Measurements from ENCODE around the gene GEMIN7.
"Not testable (repeated sequence)": the region's sequence is repeated elsewhere in the genome, so short reads cannot be mapped to it uniquely, and the experiment has no call there.

The GEMIN7 gene

DNA sequence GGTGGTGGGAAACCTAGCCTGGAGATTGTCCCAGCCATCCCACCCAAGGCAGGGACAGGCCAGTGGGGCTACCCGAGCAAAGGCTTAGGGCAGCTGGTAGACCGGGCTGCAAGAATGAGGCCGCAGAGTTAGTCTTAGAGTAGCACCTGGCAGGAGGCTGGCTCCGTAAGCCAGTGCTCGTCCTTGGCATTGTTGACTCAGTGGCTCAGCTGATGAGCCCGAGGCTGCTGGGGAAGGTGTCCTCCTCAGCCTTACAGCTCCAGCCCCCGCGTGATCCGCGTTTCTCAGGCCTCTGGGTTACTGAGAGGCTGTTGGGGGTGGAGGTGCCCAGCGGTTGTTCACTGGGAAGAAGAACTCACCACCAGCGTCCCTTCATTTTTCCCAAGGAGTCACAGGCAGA lies 38.6 kb downstream of the GEMIN7 start:
- no peak overlapping the region for H4K8ac ChIP-seq (ENCODE audit: low read depth, low read length)
- H3K4ac ChIP-seq (ENCODE audit: low read depth, low read length), result no peak overlapping the region

DNA sequence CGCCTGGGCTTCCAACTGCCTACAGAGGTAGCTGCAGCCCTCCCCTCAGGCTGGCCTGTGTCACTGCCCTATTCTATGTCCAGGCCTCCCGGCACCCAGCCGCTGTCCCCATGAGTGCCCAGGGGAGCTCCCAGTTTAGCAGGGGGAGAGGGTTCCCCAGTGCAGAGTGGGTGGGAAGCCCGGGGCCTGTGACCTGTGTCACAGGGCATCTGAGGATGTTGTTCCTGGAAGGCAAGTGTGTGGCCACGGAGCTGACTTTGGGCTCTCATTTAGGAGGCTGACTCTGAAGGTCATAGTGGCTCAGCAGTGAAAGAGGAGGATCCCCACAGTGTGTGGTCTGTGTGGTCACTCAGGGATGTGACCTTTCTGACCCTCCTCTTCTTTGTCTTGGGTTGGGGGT lies 39.0 kb downstream of the GEMIN7 start:
- H3K27me3 ChIP-seq (ENCODE audit: insufficient read depth, low read length), result no peaks in the 10 kb centered on the region
- H3K79me2 ChIP-seq (ENCODE audit: control insufficient read depth, insufficient read depth, low read length, poor library complexity), result peaks cover 13% of the 10 kb centered on the region
- no peaks in the 10 kb centered on the region for H3K79me1 ChIP-seq (ENCODE audit: low read length)
- no peak overlapping the region for H2BK12ac ChIP-seq (ENCODE audit: low read length)
- DNase-seq, result no peak
- no peak overlapping the region for H3K27ac ChIP-seq (ENCODE audit: low read depth, low read length)
- H2AFZ ChIP-seq (ENCODE audit: insufficient read depth, low read length, poor library complexity), result no peak overlapping the region
- H3K9me3 ChIP-seq (ENCODE audit: insufficient read depth, low read depth, low read length), result no peaks in the 10 kb centered on the region
- H3K9ac ChIP-seq (ENCODE audit: low read length), result no peak overlapping the region
- no CpG with 5 or more reads among the region's 5 CpGs for WGBS (ENCODE audit: extremely low coverage, insufficient coverage, insufficient read length)
- no peak overlapping the region for H2BK5ac ChIP-seq (ENCODE audit: low read depth, low read length, poor library complexity)
- H2BK120ac ChIP-seq (ENCODE audit: insufficient read depth, low read length, poor library complexity), result no peak overlapping the region
- H4K8ac ChIP-seq (ENCODE audit: low read depth, low read length), result no peak overlapping the region
- no peak overlapping the region for H4K91ac ChIP-seq (ENCODE audit: low read depth, low read length)
- H3K14ac ChIP-seq (ENCODE audit: low read length), result no peak overlapping the region
- no peak overlapping the region for H2AK5ac ChIP-seq (ENCODE audit: low read length)
- H3K4me2 ChIP-seq (ENCODE audit: low read length), result no peak overlapping the region
- no peak overlapping the region for H3K4me3 ChIP-seq (ENCODE audit: low read depth, low read length)
- H3K4ac ChIP-seq (ENCODE audit: low read depth, low read length), result no peak overlapping the region
- H3K36me3 ChIP-seq (ENCODE audit: control insufficient read depth in 1 of 2, insufficient read depth in 2 of 2, low read length in 2 of 2), result no peaks in the 10 kb centered on the region
- H3K4me1 ChIP-seq (ENCODE audit: control insufficient read depth in 1 of 2, insufficient read depth in 2 of 2, low read length in 2 of 2), result peaks cover 23 to 38% of the 10 kb centered on the region in 2 experiments
- H3K18ac ChIP-seq (ENCODE audit: low read length), result no peak overlapping the region
- no peak overlapping the region for H3K23ac ChIP-seq (ENCODE audit: low read length)
- no peak overlapping the region for H4K12ac ChIP-seq (ENCODE audit: low read depth, low read length)

More for the DNA sequence above, 38.6 kb downstream of the GEMIN7 start:
- H3K4me3 ChIP-seq (ENCODE audit: low read depth, low read length), result no peak overlapping the region
- no peak overlapping the region for H3K9ac ChIP-seq (ENCODE audit: low read length)
- no peak overlapping the region for H3K14ac ChIP-seq (ENCODE audit: low read length)
- DNase-seq, result no peak
- no peak overlapping the region for H3K23ac ChIP-seq (ENCODE audit: low read length)
- H2AFZ ChIP-seq (ENCODE audit: insufficient read depth, low read length, poor library complexity), result no peak overlapping the region
- no peak overlapping the region for H3K27ac ChIP-seq (ENCODE audit: low read depth, low read length)
- no peak overlapping the region for H2AK5ac ChIP-seq (ENCODE audit: low read length)
- H4K12ac ChIP-seq (ENCODE audit: low read depth, low read length), result no peak overlapping the region
- no peaks in the 10 kb centered on the region for H3K36me3 ChIP-seq (ENCODE audit: control insufficient read depth in 1 of 2, insufficient read depth in 2 of 2, low read length in 2 of 2)
- H3K79me1 ChIP-seq (ENCODE audit: low read length), result no peaks in the 10 kb centered on the region
- peaks cover 13% of the 10 kb centered on the region for H3K79me2 ChIP-seq (ENCODE audit: control insufficient read depth, insufficient read depth, low read length, poor library complexity)
- H3K4me2 ChIP-seq (ENCODE audit: low read length), result no peak overlapping the region
- no peak overlapping the region for H4K91ac ChIP-seq (ENCODE audit: low read depth, low read length)
- H2BK120ac ChIP-seq (ENCODE audit: insufficient read depth, low read length, poor library complexity), result no peak overlapping the region
- H3K4me1 ChIP-seq (ENCODE audit: control insufficient read depth in 1 of 2, insufficient read depth in 2 of 2, low read length in 2 of 2), result peaks cover 19 to 34% of the 10 kb centered on the region in 2 experiments
- H2BK5ac ChIP-seq (ENCODE audit: low read depth, low read length, poor library complexity), result no peak overlapping the region
- no peak overlapping the region for H2BK12ac ChIP-seq (ENCODE audit: low read length)
- no CpG with 5 or more reads among the region's 12 CpGs for WGBS (ENCODE audit: extremely low coverage, insufficient coverage, insufficient read length)
- no peaks in the 10 kb centered on the region for H3K9me3 ChIP-seq (ENCODE audit: insufficient read depth, low read depth, low read length)
- no peaks in the 10 kb centered on the region for H3K27me3 ChIP-seq (ENCODE audit: insufficient read depth, low read length)
- peak overlapping the region; percentile 2 for H3K18ac ChIP-seq (ENCODE audit: low read length)

- H2BK120ac ChIP-seq (ENCODE audit: insufficient read depth, low read length, poor library complexity); H3K27ac ChIP-seq (ENCODE audit: low read depth, low read length); H3K79me1 ChIP-seq (ENCODE audit: low read length); H4K12ac ChIP-seq (ENCODE audit: low read depth, low read length); H3K9ac ChIP-seq (ENCODE audit: low read length); H3K23ac ChIP-seq (ENCODE audit: low read length); H2BK5ac ChIP-seq (ENCODE audit: low read depth, low read length, poor library complexity); H2BK12ac ChIP-seq (ENCODE audit: low read length); H3K4me3 ChIP-seq (ENCODE audit: low read depth, low read length); H2AK5ac ChIP-seq (ENCODE audit: low read length); H3K36me3 ChIP-seq (ENCODE audit: control insufficient read depth in 1 of 2, insufficient read depth in 2 of 2, low read length in 2 of 2); H3K4ac ChIP-seq (ENCODE audit: low read depth, low read length); H4K8ac ChIP-seq (ENCODE audit: low read depth, low read length); H4K91ac ChIP-seq (ENCODE audit: low read depth, low read length); H2AFZ ChIP-seq (ENCODE audit: insufficient read depth, low read length, poor library complexity); H3K4me2 ChIP-seq (ENCODE audit: low read length); H3K14ac ChIP-seq (ENCODE audit: low read length); H3K27me3 ChIP-seq (ENCODE audit: insufficient read depth, low read length); H3K79me2 ChIP-seq (ENCODE audit: control insufficient read depth, insufficient read depth, low read length, poor library complexity); H3K18ac ChIP-seq (ENCODE audit: low read length); H3K9me3 ChIP-seq (ENCODE audit: insufficient read depth, low read depth, low read length); DNase-seq: not testable (repeated sequence)
- no CpG with 5 or more reads among the region's 18 CpGs for WGBS (ENCODE audit: extremely low coverage, insufficient coverage, insufficient read length)
- peaks cover 28 to 39% of the 10 kb centered on the region in 2 experiments for H3K4me1 ChIP-seq (ENCODE audit: control insufficient read depth in 1 of 2, insufficient read depth in 2 of 2, low read length in 2 of 2)
Observed at GRCh38 chr19:45118591-45119355, 39.7 kb downstream of the GEMIN7 start.

GRCh38 chr19:45119582-45119981 lies 40.5 kb downstream of the GEMIN7 start:
- H2AK5ac ChIP-seq (ENCODE audit: low read length), result no peak overlapping the region
- H4K91ac ChIP-seq (ENCODE audit: low read depth, low read length), result no peak overlapping the region
- H3K27me3 ChIP-seq (ENCODE audit: insufficient read depth, low read length), result no peaks in the 10 kb centered on the region
- H3K9me3 ChIP-seq (ENCODE audit: insufficient read depth, low read depth, low read length), result no peaks in the 10 kb centered on the region
- no peak overlapping the region for H3K14ac ChIP-seq (ENCODE audit: low read length)
- H3K36me3 ChIP-seq (ENCODE audit: control insufficient read depth in 1 of 2, insufficient read depth in 2 of 2, low read length in 2 of 2), result no peaks in the 10 kb centered on the region
- H3K27ac ChIP-seq (ENCODE audit: low read depth, low read length), result no peak overlapping the region
- no peak overlapping the region for H2BK12ac ChIP-seq (ENCODE audit: low read length)
- H4K8ac ChIP-seq (ENCODE audit: low read depth, low read length), result no peak overlapping the region
- no peak overlapping the region for H4K12ac ChIP-seq (ENCODE audit: low read depth, low read length)
- no peak overlapping the region for H3K23ac ChIP-seq (ENCODE audit: low read length)
- no peak overlapping the region for H3K4ac ChIP-seq (ENCODE audit: low read depth, low read length)
- H3K79me1 ChIP-seq (ENCODE audit: low read length), result no peaks in the 10 kb centered on the region
- DNase-seq, result no peak
- no CpG with 5 or more reads among the region's 6 CpGs for WGBS (ENCODE audit: extremely low coverage, insufficient coverage, insufficient read length)
- no peak overlapping the region for H3K18ac ChIP-seq (ENCODE audit: low read length)
- H2BK120ac ChIP-seq (ENCODE audit: insufficient read depth, low read length, poor library complexity), result no peak overlapping the region
- no peak overlapping the region for H3K4me3 ChIP-seq (ENCODE audit: low read depth, low read length)
- peaks cover 32 to 43% of the 10 kb centered on the region in 2 experiments for H3K4me1 ChIP-seq (ENCODE audit: control insufficient read depth in 1 of 2, insufficient read depth in 2 of 2, low read length in 2 of 2)
- H3K9ac ChIP-seq (ENCODE audit: low read length), result no peak overlapping the region
- no peak overlapping the region for H2BK5ac ChIP-seq (ENCODE audit: low read depth, low read length, poor library complexity)
- H2AFZ ChIP-seq (ENCODE audit: insufficient read depth, low read length, poor library complexity), result no peak overlapping the region
- peaks cover 10% of the 10 kb centered on the region for H3K79me2 ChIP-seq (ENCODE audit: control insufficient read depth, insufficient read depth, low read length, poor library complexity)
- no peak overlapping the region for H3K4me2 ChIP-seq (ENCODE audit: low read length)
